Activated CD8-positive, alpha-beta memory T cell treated with anti-CD3 and anti-CD28 coated beads for 36 hours (primary cell): Measurements from ENCODE around the gene WDR47. TPM values are rescaled to one million over a fixed set of nuclear protein-coding genes. Genes with fewer than 3 reads are reported as not detected.
"Not testable (repeated sequence)": the region's sequence is repeated elsewhere in the genome, so short reads cannot be mapped to it uniquely, and the experiment has no call there.

Experiments used
- CTCF ChIA-PET: fragments of 350-600 bp; sonication (Branson Sonifier 250); formaldehyde crosslinking; loops from one replicate; lab custom pipeline; 2021; ENCODE audit warnings: antibody characterized with exemption; lab: Charles Lee
- POLR2A ChIA-PET: fragments of 350-600 bp; sonication (Branson Sonifier 250); formaldehyde crosslinking; loops from one replicate; lab custom pipeline; 2021; ENCODE audit warnings: antibody characterized with exemption; lab: Charles Lee
- total RNA-seq, 2 experiments: library from RNA; stranded (reverse); gene quantifications; one replicate each; pipeline ENCODE4 v1.2.3, GENCODE V29; 2021

Gene WDR47
- total RNA-seq, 2 experiments from 2014 or later, result 11.9 to 13.4 TPM

GRCh38 chr1:108933944-108934343 lies 108.0 kb downstream of the WDR47 start:
- ChIA-PET CTCF (no interaction called here), POLR2A (no interaction called here)

- CTCF ChIA-PET, POLR2A ChIA-PET: not testable (repeated sequence)
Observed at GRCh38 chr1:108927565-108927964, 114.3 kb downstream of the WDR47 start.

- ChIA-PET POLR2A (no interaction called here), CTCF (no interaction called here)
Observed at GRCh38 chr1:108925920-108926319, 116.0 kb downstream of the WDR47 start.

Other genes with a start within 250 kb of the WDR47 start
- not detected for gene AKNAD1, start 185.0 kb downstream of the WDR47 start, total RNA-seq
- gene GPSM2, start 165.1 kb downstream of the WDR47 start, total RNA-seq, result 1 to 10 TPM; 6.8 to 7.4 TPM
- 10 to 100 TPM; 16.8 to 22.5 TPM for gene CLCC1, start 78.6 kb downstream of the WDR47 start, total RNA-seq
- 10 to 100 TPM; 33.2 to 38.5 TPM for gene TAF13, start 33.9 kb upstream of the WDR47 start, total RNA-seq
- gene TMEM167B, start 48.7 kb upstream of the WDR47 start, total RNA-seq, result 10 to 100 TPM; 29.0 to 29.1 TPM
- gene ELAPOR1, start 72.0 kb upstream of the WDR47 start, total RNA-seq, result 10 to 100 TPM; 12.5 to 14.8 TPM
- 100 to 1,000 TPM; 213 to 218 TPM for gene SARS1, start 171.8 kb upstream of the WDR47 start, total RNA-seq
- 1 to 10 TPM; 2.7 to 3.3 TPM for gene CELSR2, start 207.4 kb upstream of the WDR47 start, total RNA-seq
- 1 to 10 TPM; 7.3 to 7.5 TPM for gene PSRC1, start 241.0 kb upstream of the WDR47 start, total RNA-seq